ENCODE data around the gene LGALS13. TPM values are rescaled to one million over a fixed set of nuclear protein-coding genes. Genes with fewer than 3 reads are reported as not detected.

Gene LGALS13
- polyA plus RNA-seq, 1 donor, result not detected

- H3K27me3 ChIP-seq (ENCODE audit: control insufficient read depth, insufficient read depth, low read length), result no peaks in the 10 kb centered on the region
- H3K4me1 ChIP-seq (ENCODE audit: control insufficient read depth, insufficient read depth, low read length), result no peaks in the 10 kb centered on the region
- no peaks in the 10 kb centered on the region for H3K9me3 ChIP-seq (ENCODE audit: control insufficient read depth, low read depth, low read length)
- no peak within 1 kb of the TSS for H3K27ac ChIP-seq (ENCODE audit: low read length)
- H3K36me3 ChIP-seq (ENCODE audit: control insufficient read depth, insufficient read depth, low read length), result no peaks in the 10 kb centered on the region
- WGBS (ENCODE audit: insufficient coverage, low lambda C conversion rate), result no CpG with 5 or more reads among the region's 3 CpGs
- no peak for DNase-seq
- no peak within 1 kb of the TSS for H3K4me3 ChIP-seq (ENCODE audit: low read length)
Measured at GRCh38 chr19:39655613-39656012, 53.3 kb downstream of the LGALS13 start, which contains the start of gene LGALS16. Gene LGALS16 (plus strand): TSS chr19:39655913. CDS start chr19:39655962, 49 bp downstream.

Other genes with a start within 250 kb of the LGALS13 start
- gene PAF1, start 211.4 kb upstream of the LGALS13 start, polyA plus RNA-seq, result 42.4 TPM
- gene MED29, start 211.1 kb upstream of the LGALS13 start, polyA plus RNA-seq, result 24.3 TPM
- gene ZFP36, start 195.7 kb upstream of the LGALS13 start, polyA plus RNA-seq, result 419 TPM
- 21.1 TPM for gene PLEKHG2, start 189.9 kb upstream of the LGALS13 start, polyA plus RNA-seq
- gene RPS16, start 166.6 kb upstream of the LGALS13 start, polyA plus RNA-seq, result 1,947 TPM
- 119 TPM for gene SUPT5H, start 156.9 kb upstream of the LGALS13 start, polyA plus RNA-seq
- 62.7 TPM for gene TIMM50, start 121.7 kb upstream of the LGALS13 start, polyA plus RNA-seq
- gene DLL3, start 103.6 kb upstream of the LGALS13 start, polyA plus RNA-seq, result 0.90 TPM
- 0.19 TPM for gene SELENOV, start 87.4 kb upstream of the LGALS13 start, polyA plus RNA-seq
- gene EID2B, start 69.7 kb upstream of the LGALS13 start, polyA plus RNA-seq, result 2.0 TPM
- 11.2 TPM for gene EID2, start 62.4 kb upstream of the LGALS13 start, polyA plus RNA-seq
- gene LGALS16, start 53.4 kb downstream of the LGALS13 start, polyA plus RNA-seq, result not detected
- gene LGALS14, start 102.0 kb downstream of the LGALS13 start, polyA plus RNA-seq, result not detected
- gene CLC, start 135.5 kb downstream of the LGALS13 start, polyA plus RNA-seq, result 0.85 TPM
- gene LEUTX, start 176.3 kb downstream of the LGALS13 start, polyA plus RNA-seq, result not detected
- gene DYRK1B, start 231.6 kb downstream of the LGALS13 start, polyA plus RNA-seq, result 27.6 TPM
- gene FBL, start 243.9 kb downstream of the LGALS13 start, polyA plus RNA-seq, result 226 TPM

Measured in large intestine (tissue), 3 donors.